A549 (cell line): ENCODE results near the gene DSCAML1. TPM values are rescaled to one million over a fixed set of nuclear protein-coding genes. Genes with fewer than 3 reads are reported as not detected.

Source experiments
- ATAC-seq, 2 experiments: fragments of 200-7000 bp in 1 of 2; fragments of >200 bp in 1 of 2; cut with Nextera tagmentation in 1 of 2; cut with Tn5 transposase in 1 of 2; 3 replicates each; pipeline versions ENCODE4 v1.8.0 to v1.9.1; 2018 to 2020; ENCODE audit warnings: mild to moderate bottlenecking in 1 of 2, moderate library complexity in 1 of 2
- CTCF ChIA-PET: fragments of 300-600 bp; sonication (Branson Sonifier 250); formaldehyde crosslinking; extraction: SDS; loops from one replicate; lab custom pipeline; 2021; ENCODE audit warnings: antibody characterized with exemption, inconsistent platforms; lab: Yijun Ruan, JAX
- POLR2A ChIA-PET: fragments of 350-600 bp; formaldehyde crosslinking; extraction: SDS; loops from one replicate; lab custom pipeline; 2021; ENCODE audit warnings: antibody characterized with exemption, inconsistent platforms; lab: Yijun Ruan, JAX
- DNase-seq, 2 experiments: peaks; one replicate each; pipeline versions ENCODE4 v3.0.0 to v3.0.0-alpha.2; 2011 to 2016; ENCODE audit warnings: low read depth in 1 of 2, low spot score in 1 of 2
- FAIRE-seq: peaks from 2 replicates; lab custom pipeline; 2011; peaks lifted over from hg19 to GRCh38; lab: Jason Lieb, UNC
- H3K27ac ChIP-seq, 2 experiments: fragments of >200 bp; sonication (Bioruptor Twin); formaldehyde crosslinking; 3 replicates each; pipeline ENCODE4 v1.5.1; 2016 to 2017
- H3K4me1 ChIP-seq: fragments of >200 bp; sonication (Bioruptor Twin); formaldehyde crosslinking; 3 replicates; pipeline ENCODE4 v1.6.1; 2016
- H3K4me2 ChIP-seq: fragments of >200 bp; sonication (Bioruptor Twin); formaldehyde crosslinking; 3 replicates; pipeline ENCODE4 v1.6.1; 2016
- H3K4me3 ChIP-seq: fragments of >200 bp; sonication (Bioruptor Twin); formaldehyde crosslinking; 3 replicates; pipeline ENCODE4 v1.5.1; 2016
- H3K9me3 ChIP-seq: fragments of >200 bp; sonication (Bioruptor Twin); formaldehyde crosslinking; 3 replicates; pipeline ENCODE4 v1.6.1; 2016
- CBX8 ChIP-seq: fragments of 200-600 bp; sonication (generic); IDR thresholded peaks from 2 replicates; pipeline ENCODE4 v1.6.1; 2016
- FOXS1 ChIP-seq: fragments of 250-450 bp; sonication (Bioruptor Pico); IDR thresholded peaks from 2 replicates; pipeline ENCODE4 v1.5.0; 2020; ENCODE audit warnings: mild to moderate bottlenecking, moderate library complexity
- HEYL ChIP-seq: fragments of 250-450 bp; sonication (Bioruptor Pico); IDR thresholded peaks from 2 replicates; pipeline ENCODE4 v1.8.0; 2021; ENCODE audit warnings: mild to moderate bottlenecking, moderate library complexity
- KDM1A ChIP-seq: fragments of 200-600 bp; sonication (generic); IDR thresholded peaks from 2 replicates; pipeline ENCODE4 v1.6.1; 2016; ENCODE audit warnings: low read depth, mild to moderate bottlenecking
- MYC ChIP-seq: IDR thresholded peaks from 2 replicates; pipeline ENCODE4 v1.6.1; 2012; ENCODE audit warnings: mild to moderate bottlenecking, inconsistent platforms, low read length, improper control_type of control experiment, borderline replicate concordance
- NPAS2 ChIP-seq: fragments of 250-450 bp; sonication (Bioruptor Pico); IDR thresholded peaks from 2 replicates; pipeline ENCODE4 v1.8.0; 2022; ENCODE audit warnings: mild to moderate bottlenecking, moderate library complexity, borderline replicate concordance
- RARB ChIP-seq: fragments of 250-450 bp; sonication (Bioruptor Pico); IDR thresholded peaks from 2 replicates; pipeline ENCODE4 v1.8.0; 2021; ENCODE audit warnings: mild to moderate bottlenecking, moderate library complexity
- RCOR1 ChIP-seq: fragments of 150-350 bp; IDR thresholded peaks from 2 replicates; pipeline ENCODE4 v1.6.1; 2014; ENCODE audit warnings: antibody characterized with exemption, low read length, low read depth
- SMC3 ChIP-seq: fragments of >200 bp; sonication (Bioruptor Twin); formaldehyde crosslinking; IDR thresholded peaks from 3 replicates; pipeline ENCODE4 v1.6.1; 2018; ENCODE audit warnings: inconsistent platforms
- TFCP2L1 ChIP-seq: fragments of 250-450 bp; sonication (Bioruptor Pico); IDR thresholded peaks from 2 replicates; pipeline ENCODE4 v1.5.0; 2021; ENCODE audit warnings: mild to moderate bottlenecking
- WGBS: methylation state at CpG from one replicate; pipeline ENCODE4 v1.1.6; 2017; ENCODE audit errors: missing lambda C conversion rate; 5-methylcytosine and 5-hydroxymethylcytosine counted together
- polyA plus RNA-seq, 4 experiments: library from polyadenylated mRNA; depleted of rRNA in 3 of 4; stranded (reverse); fragments of >200 nt; fragmentation: RNase III in 1 of 4; extraction: RNeasy Plus Mini Kit Qiagen cat#74134 plus additional on column Dnase treatment in 1 of 4; gene quantifications; 2 replicates in 3 of 4; 3 replicates in 1 of 4; pipeline ENCODE4 v1.2.3, GENCODE V29; 2011 to 2017
- TF ChIP-seq, protein P1 (sequence below): IDR thresholded peaks from 2 replicates; pipeline ENCODE4 v1.6.1; 2012
- TF ChIP-seq, protein P2 (sequence below): fragments of >200 bp; sonication (Bioruptor Twin); formaldehyde crosslinking; IDR thresholded peaks from 3 replicates; pipeline ENCODE4 v1.5.1; 2016
- TF ChIP-seq, protein P3 (sequence below): fragments of >200 bp; sonication (Bioruptor Twin); formaldehyde crosslinking; IDR thresholded peaks from 3 replicates; pipeline ENCODE4 v1.6.1; 2016
- TF ChIP-seq, protein P4 (sequence below): fragments of 250-450 bp; sonication (Bioruptor Pico); IDR thresholded peaks from 2 replicates; pipeline ENCODE4 v1.5.0; 2020; ENCODE audit warnings: low read depth, mild to moderate bottlenecking, moderate library complexity

DSCAML1 gene
- polyA plus RNA-seq, 2 of the 4 experiments (the other 2 are of a cell fraction) = 0.12 to 0.31 TPM

DNA sequence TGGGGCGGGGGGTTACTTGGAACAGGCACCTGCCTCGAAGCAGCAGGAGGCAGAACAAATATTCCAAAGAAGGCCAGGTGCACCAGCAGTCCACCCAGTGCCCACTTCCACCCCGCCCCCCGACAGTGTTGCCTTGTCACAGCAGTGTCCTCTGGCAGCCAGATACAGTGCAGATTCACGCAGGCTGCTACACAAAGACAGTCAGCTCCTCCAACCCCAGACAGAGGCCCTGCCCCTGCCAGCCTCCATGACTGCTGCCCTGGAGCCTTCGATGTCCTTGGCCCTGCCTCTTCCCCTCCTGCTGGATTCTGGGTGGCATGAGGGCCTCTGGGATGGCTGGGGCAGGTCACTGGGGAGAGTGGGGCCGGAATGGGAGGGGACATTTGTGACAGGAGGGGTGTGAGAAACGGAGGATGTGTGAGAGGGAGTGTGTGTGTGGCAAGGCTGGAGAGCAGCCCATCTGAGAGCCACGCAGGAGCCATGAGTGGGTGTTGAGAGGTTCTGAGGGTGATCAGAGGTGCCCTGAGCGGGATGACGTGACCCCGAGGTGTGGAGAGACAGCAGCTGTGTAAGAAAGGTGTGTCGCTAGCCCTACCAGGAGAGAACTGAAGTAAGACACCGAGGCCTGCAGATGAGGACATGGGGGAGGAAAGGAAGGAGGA, 295.6 kb downstream of the DSCAML1 start (continued):
- TF ChIP-seq CBX8 (no peak), RCOR1 (no peak), HEYL (CRISPR knock-in tag) (no peak), TFCP2L1 (no peak)

DNA sequence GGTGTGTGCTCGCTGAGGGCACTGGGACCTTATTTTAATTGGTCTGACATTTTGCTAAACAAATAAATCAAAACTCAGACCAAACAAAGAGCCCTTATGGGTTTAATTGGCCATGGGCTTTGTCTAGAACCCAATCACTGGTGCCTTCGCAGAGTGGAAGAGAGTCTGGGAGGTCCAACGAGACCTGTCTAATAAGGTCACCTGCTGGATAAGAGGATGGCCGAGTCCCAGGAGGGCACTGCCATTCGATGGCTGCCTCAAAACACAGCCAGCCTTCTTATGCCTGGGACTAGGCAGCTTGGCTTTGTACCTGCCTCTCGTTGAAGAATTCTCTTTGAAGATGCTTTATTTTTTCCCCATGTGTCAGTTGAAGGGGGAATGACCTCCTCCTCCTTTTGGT, 298.2 kb downstream of the DSCAML1 start:
- DNase-seq = no peak
- Histone ChIP-seq H3K4me1 (no peaks in the 10 kb centered on the region), H3K4me3 (no peak overlapping the region), H3K4me2 (no peak overlapping the region), H3K27ac (no peak overlapping the region), H3K9me3 (no peaks in the 10 kb centered on the region)
- POLR2A ChIA-PET = no interaction called here
- no peak for ATAC-seq
- no peak for FAIRE-seq
- WGBS = 50% methylated on average over 6 of the region's 6 CpGs
- CTCF ChIA-PET = interaction anchor here (0.6 to 1.0 kb wide), 2 partner anchors 310 to 1371 kb away, joined by 3 read pairs; no protein-coding TSS in a partner anchor
- TF ChIP-seq RARB (CRISPR knock-in tag) (no peak), FOXS1 (no peak), MYC (no peak)
- TF ChIP-seq, protein P1, sequence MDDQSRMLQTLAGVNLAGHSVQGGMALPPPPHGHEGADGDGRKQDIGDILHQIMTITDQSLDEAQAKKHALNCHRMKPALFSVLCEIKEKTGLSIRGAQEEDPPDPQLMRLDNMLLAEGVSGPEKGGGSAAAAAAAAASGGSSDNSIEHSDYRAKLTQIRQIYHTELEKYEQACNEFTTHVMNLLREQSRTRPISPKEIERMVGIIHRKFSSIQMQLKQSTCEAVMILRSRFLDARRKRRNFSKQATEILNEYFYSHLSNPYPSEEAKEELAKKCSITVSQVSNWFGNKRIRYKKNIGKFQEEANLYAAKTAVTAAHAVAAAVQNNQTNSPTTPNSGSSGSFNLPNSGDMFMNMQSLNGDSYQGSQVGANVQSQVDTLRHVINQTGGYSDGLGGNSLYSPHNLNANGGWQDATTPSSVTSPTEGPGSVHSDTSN = no peak
- TF ChIP-seq, protein P2, sequence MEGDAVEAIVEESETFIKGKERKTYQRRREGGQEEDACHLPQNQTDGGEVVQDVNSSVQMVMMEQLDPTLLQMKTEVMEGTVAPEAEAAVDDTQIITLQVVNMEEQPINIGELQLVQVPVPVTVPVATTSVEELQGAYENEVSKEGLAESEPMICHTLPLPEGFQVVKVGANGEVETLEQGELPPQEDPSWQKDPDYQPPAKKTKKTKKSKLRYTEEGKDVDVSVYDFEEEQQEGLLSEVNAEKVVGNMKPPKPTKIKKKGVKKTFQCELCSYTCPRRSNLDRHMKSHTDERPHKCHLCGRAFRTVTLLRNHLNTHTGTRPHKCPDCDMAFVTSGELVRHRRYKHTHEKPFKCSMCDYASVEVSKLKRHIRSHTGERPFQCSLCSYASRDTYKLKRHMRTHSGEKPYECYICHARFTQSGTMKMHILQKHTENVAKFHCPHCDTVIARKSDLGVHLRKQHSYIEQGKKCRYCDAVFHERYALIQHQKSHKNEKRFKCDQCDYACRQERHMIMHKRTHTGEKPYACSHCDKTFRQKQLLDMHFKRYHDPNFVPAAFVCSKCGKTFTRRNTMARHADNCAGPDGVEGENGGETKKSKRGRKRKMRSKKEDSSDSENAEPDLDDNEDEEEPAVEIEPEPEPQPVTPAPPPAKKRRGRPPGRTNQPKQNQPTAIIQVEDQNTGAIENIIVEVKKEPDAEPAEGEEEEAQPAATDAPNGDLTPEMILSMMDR = no peak

DNA sequence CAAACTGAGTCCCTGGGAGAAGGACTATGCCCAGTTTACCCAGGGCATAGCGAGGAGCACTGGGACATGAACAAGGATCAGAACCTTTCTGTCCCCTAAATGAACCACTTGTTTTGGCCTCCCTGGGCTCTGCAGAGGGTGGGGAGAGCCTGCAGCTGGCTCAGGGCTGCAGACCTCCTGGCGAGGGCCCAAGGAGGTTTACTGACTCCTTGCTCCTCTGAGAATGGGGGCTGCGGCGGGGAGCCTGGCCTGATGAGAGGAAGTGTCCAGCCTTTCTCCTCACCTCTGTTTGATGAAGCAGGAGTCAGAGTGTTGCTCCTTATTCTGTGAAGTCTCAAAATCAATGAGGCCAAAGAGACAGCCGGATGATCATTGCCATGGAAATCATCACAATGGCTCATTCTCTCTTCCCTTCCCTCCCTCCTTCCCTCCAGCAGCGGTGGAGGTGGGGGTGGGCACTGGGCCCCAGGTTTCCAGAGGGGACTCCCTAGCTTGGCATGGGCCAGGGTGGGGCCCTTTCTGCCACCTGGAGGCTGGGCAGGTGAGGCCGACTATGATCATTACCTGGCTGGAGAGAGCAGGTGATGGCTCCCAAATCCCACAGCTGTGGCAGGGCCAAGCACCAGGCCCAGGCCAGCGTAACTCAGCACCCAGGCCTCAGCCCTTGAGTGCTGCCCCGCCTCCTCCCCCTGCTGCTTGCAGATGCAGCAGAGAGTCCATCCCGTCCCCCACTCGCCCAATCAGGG, 299.6 kb downstream of the DSCAML1 start:
- ATAC-seq (no peak), FAIRE-seq (no peak), DNase-seq (no peak)
- H3K4me2 ChIP-seq = no peak overlapping the region
- ChIA-PET CTCF (interaction anchor here (1.1 kb wide), 1 partner anchor 16 kb away, joined by 3 read pairs; no protein-coding TSS in a partner anchor), POLR2A (no interaction called here)
- no peak overlapping the region for H3K4me3 ChIP-seq
- no peak overlapping the region for H3K27ac ChIP-seq
- TF ChIP-seq RARB (CRISPR knock-in tag) = no peak
- TF ChIP-seq KDM1A = no peak
- WGBS = 63% methylated on average over 5 of the region's 11 CpGs
- H3K4me1 ChIP-seq = no peaks in the 10 kb centered on the region
- H3K9me3 ChIP-seq = no peaks in the 10 kb centered on the region

DNA sequence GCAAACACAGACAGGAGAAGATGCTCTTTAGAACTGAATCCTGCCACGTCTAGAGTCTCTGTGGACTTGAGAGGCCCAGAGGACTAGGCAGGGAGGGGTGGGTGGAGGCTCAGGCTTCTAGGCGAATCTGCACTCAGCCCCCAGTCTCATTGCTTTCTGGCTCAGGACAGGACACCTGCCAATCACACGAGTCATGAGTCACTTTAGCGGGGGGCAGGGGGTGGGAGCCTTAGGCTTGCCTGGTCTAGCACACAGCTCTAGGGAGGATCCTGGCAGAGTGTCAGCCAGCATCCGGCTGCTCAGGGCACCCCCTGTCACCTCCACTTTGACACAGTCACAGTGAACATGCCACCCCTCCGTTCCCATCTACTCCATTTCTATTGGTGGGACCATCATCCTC, 301.7 kb downstream of the DSCAML1 start:
- no peak overlapping the region for H3K27ac ChIP-seq
- H3K4me1 ChIP-seq = no peaks in the 10 kb centered on the region
- no peak for FAIRE-seq
- no peak for ATAC-seq
- CTCF ChIA-PET = no interaction called here
- DNase-seq = no peak
- no peaks in the 10 kb centered on the region for H3K9me3 ChIP-seq
- POLR2A ChIA-PET = no interaction called here
- no peak overlapping the region for H3K4me3 ChIP-seq
- H3K4me2 ChIP-seq = no peak overlapping the region
- whole genome bisulfite sequencing = 37% methylated on average over 2 of the region's 6 CpGs
- TF ChIP-seq, protein P3, sequence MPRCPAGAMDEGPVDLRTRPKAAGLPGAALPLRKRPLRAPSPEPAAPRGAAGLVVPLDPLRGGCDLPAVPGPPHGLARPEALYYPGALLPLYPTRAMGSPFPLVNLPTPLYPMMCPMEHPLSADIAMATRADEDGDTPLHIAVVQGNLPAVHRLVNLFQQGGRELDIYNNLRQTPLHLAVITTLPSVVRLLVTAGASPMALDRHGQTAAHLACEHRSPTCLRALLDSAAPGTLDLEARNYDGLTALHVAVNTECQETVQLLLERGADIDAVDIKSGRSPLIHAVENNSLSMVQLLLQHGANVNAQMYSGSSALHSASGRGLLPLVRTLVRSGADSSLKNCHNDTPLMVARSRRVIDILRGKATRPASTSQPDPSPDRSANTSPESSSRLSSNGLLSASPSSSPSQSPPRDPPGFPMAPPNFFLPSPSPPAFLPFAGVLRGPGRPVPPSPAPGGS = no peak
- TF ChIP-seq CBX8 (no peak), RARB (CRISPR knock-in tag) (no peak), NPAS2 (CRISPR knock-in tag) (no peak), SMC3 (no peak)
- TF ChIP-seq, protein P4, sequence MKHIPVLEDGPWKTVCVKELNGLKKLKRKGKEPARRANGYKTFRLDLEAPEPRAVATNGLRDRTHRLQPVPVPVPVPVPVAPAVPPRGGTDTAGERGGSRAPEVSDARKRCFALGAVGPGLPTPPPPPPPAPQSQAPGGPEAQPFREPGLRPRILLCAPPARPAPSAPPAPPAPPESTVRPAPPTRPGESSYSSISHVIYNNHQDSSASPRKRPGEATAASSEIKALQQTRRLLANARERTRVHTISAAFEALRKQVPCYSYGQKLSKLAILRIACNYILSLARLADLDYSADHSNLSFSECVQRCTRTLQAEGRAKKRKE (CRISPR knock-in tag) = no peak
